ENCODE data around the gene VWA5A. TPM values are rescaled to one million over a fixed set of nuclear protein-coding genes. Genes with fewer than 3 reads are reported as not detected.

VWA5A gene
- total and polyA plus RNA-seq, 9 donors = 9.9 to 27.5 (median 16.7) TPM

GRCh38 chr11:124094731-124095130 lies 20.5 kb upstream of the VWA5A start:
- intact Hi-C loops (cut with DNase I) = no loop called here
- H3K27ac ChIP-seq = no peak overlapping the region

DNA sequence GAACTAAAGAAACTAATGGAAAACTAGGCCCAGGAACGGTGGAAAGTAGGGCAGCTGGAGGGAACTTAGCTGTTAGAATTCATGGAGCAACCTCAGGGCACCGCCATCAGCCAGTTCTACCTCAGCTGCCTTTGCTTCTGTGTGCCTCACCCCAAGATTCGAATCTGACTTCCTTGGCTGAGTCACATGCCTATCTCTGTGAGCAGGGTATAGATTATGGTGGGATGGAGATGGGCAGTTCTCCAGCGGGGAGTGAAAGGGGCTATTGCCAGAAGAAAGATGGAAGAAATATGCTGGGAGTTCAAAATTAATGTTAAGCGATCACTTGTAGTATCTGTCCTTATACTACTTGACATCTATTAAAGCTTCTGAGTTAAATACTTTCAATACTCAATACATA lies 18.9 kb upstream of the VWA5A start:
- H3K4me1 ChIP-seq (ENCODE audit: insufficient read depth) = no peaks in the 10 kb centered on the region
- H3K27me3 ChIP-seq = no peaks in the 10 kb centered on the region
- no peaks in the 10 kb centered on the region for H3K36me3 ChIP-seq
- no peak overlapping the region for H3K4me3 ChIP-seq
- intact Hi-C loops (cut with DNase I) = no loop called here
- no peak overlapping the region for H3K27ac ChIP-seq
- H3K9me3 ChIP-seq = no peaks in the 10 kb centered on the region
- 83 to 90% (median 88%) methylated on average over 5 of the region's 5 CpGs for WGBS, 3 donors
- TF ChIP-seq, protein P1, sequence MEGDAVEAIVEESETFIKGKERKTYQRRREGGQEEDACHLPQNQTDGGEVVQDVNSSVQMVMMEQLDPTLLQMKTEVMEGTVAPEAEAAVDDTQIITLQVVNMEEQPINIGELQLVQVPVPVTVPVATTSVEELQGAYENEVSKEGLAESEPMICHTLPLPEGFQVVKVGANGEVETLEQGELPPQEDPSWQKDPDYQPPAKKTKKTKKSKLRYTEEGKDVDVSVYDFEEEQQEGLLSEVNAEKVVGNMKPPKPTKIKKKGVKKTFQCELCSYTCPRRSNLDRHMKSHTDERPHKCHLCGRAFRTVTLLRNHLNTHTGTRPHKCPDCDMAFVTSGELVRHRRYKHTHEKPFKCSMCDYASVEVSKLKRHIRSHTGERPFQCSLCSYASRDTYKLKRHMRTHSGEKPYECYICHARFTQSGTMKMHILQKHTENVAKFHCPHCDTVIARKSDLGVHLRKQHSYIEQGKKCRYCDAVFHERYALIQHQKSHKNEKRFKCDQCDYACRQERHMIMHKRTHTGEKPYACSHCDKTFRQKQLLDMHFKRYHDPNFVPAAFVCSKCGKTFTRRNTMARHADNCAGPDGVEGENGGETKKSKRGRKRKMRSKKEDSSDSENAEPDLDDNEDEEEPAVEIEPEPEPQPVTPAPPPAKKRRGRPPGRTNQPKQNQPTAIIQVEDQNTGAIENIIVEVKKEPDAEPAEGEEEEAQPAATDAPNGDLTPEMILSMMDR (IDR thresholded peaks at IDR 0.05) = no peak
- TF ChIP-seq POLR2A (IDR thresholded peaks at IDR 0.05) = no peak
- no peak for TF ChIP-seq EP300 (IDR thresholded peaks at IDR 0.05)
- DNase-seq = no peak

More at GRCh38 chr11:124094731-124095130, 20.5 kb upstream of the VWA5A start:
- WGBS, 3 donors = 54 to 61% (median 56%) methylated on average over 5 of the region's 5 CpGs
- H3K4me3 ChIP-seq = no peak overlapping the region
- H3K9me3 ChIP-seq = no peaks in the 10 kb centered on the region
- no peaks in the 10 kb centered on the region for H3K36me3 ChIP-seq
- H3K27me3 ChIP-seq = no peaks in the 10 kb centered on the region
- no peaks in the 10 kb centered on the region for H3K4me1 ChIP-seq (ENCODE audit: insufficient read depth)
- no peak for TF ChIP-seq POLR2A (IDR thresholded peaks at IDR 0.05)
- TF ChIP-seq, protein P1 (IDR thresholded peaks at IDR 0.05) = no peak
- no peak for TF ChIP-seq EP300 (IDR thresholded peaks at IDR 0.05)
- DNase-seq = no peak

GRCh38 chr11:124098141-124098540 lies 17.1 kb upstream of the VWA5A start:
- H3K36me3 ChIP-seq = no peaks in the 10 kb centered on the region
- no peaks in the 10 kb centered on the region for H3K9me3 ChIP-seq
- 76 to 85% (median 81%) methylated on average over 2 of the region's 2 CpGs for WGBS, 3 donors
- intact Hi-C loops (cut with DNase I) = no loop called here
- DNase-seq = no peak
- H3K27ac ChIP-seq = no peak overlapping the region
- no peaks in the 10 kb centered on the region for H3K27me3 ChIP-seq
- TF ChIP-seq POLR2A (IDR thresholded peaks at IDR 0.05) = no peak
- TF ChIP-seq EP300 (IDR thresholded peaks at IDR 0.05) = no peak
- TF ChIP-seq, protein P1 (IDR thresholded peaks at IDR 0.05) = no peak
- no peak overlapping the region for H3K4me3 ChIP-seq
- H3K4me1 ChIP-seq (ENCODE audit: insufficient read depth) = no peaks in the 10 kb centered on the region

- no peaks in the 10 kb centered on the region for H3K9me3 ChIP-seq
- WGBS, 3 donors = 46 to 78% (median 48%) methylated on average over 1 of the region's 1 CpG
- H3K4me3 ChIP-seq = no peak overlapping the region
- no peak overlapping the region for H3K27ac ChIP-seq
- TF ChIP-seq, protein P1 (IDR thresholded peaks at IDR 0.05) = no peak
- no peak for TF ChIP-seq EP300 (IDR thresholded peaks at IDR 0.05)
- TF ChIP-seq POLR2A (IDR thresholded peaks at IDR 0.05) = no peak
- intact Hi-C loops (cut with DNase I) = no loop called here
- H3K4me1 ChIP-seq (ENCODE audit: insufficient read depth) = no peaks in the 10 kb centered on the region
- no peak for DNase-seq
- H3K27me3 ChIP-seq = no peaks in the 10 kb centered on the region
- no peaks in the 10 kb centered on the region for H3K36me3 ChIP-seq
These were observed 13.5 kb upstream of the VWA5A start for GRCh38 chr11:124101737-124102136.
